ENCODE results near the gene CTNND1. TPM values are rescaled to one million over a fixed set of nuclear protein-coding genes. Genes with fewer than 3 reads are reported as not detected.

Gene CTNND1
- total and polyA plus RNA-seq, 2 experiments from 2014 or later = 39.1 to 136 TPM

DNA sequence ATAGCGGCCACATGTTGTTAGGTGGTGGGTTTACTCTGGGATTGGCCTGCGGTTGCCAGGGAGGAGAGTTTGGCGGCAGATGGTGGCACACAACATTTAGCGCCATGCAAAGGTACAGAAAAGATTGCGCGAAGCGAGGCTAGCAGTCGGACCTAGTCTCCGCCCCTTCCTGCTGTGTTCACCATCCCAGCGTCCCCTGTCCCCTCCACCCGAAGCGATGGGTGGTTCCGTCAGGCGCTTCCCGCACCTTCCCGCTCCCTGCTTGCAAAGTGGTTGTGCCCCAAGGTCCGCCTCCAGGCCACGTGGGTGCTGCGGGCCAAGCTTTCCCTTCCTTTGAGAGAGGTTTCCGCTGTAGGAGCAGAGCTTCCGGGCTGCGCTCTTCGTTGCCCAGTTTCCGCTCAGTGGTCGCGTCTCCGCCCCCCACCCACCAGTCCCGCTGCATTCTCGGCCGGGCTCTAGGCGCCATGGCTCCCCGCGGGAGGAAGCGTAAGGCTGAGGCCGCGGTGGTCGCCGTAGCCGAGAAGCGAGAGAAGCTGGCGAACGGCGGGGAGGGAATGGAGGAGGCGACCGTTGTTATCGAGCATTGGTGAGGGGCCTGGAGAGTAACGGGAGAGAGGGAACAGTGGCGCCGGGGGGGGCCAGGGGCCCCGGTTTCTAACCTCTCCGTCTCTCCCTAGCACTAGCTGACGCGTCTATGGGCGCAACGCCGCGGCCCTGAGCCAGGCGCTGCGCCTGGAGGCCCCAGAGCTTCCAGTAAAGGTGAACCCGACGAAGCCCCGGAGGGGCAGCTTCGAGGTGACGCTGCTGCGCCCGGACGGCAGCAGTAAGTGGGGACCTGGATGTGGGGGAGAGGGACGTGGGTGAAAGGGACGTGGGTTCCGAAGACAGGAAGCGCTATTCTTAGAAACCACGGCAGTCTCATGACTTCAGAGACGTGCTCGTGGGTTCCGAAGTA lies 20.2 kb upstream of the CTNND1 start, which contains the start of gene SELENOH (continued):
- no peak for TF ChIP-seq EZH2phosphoT487 (IDR thresholded peaks at IDR 0.05; ENCODE audit: unreplicated experiment)
- TF ChIP-seq, protein P1, sequence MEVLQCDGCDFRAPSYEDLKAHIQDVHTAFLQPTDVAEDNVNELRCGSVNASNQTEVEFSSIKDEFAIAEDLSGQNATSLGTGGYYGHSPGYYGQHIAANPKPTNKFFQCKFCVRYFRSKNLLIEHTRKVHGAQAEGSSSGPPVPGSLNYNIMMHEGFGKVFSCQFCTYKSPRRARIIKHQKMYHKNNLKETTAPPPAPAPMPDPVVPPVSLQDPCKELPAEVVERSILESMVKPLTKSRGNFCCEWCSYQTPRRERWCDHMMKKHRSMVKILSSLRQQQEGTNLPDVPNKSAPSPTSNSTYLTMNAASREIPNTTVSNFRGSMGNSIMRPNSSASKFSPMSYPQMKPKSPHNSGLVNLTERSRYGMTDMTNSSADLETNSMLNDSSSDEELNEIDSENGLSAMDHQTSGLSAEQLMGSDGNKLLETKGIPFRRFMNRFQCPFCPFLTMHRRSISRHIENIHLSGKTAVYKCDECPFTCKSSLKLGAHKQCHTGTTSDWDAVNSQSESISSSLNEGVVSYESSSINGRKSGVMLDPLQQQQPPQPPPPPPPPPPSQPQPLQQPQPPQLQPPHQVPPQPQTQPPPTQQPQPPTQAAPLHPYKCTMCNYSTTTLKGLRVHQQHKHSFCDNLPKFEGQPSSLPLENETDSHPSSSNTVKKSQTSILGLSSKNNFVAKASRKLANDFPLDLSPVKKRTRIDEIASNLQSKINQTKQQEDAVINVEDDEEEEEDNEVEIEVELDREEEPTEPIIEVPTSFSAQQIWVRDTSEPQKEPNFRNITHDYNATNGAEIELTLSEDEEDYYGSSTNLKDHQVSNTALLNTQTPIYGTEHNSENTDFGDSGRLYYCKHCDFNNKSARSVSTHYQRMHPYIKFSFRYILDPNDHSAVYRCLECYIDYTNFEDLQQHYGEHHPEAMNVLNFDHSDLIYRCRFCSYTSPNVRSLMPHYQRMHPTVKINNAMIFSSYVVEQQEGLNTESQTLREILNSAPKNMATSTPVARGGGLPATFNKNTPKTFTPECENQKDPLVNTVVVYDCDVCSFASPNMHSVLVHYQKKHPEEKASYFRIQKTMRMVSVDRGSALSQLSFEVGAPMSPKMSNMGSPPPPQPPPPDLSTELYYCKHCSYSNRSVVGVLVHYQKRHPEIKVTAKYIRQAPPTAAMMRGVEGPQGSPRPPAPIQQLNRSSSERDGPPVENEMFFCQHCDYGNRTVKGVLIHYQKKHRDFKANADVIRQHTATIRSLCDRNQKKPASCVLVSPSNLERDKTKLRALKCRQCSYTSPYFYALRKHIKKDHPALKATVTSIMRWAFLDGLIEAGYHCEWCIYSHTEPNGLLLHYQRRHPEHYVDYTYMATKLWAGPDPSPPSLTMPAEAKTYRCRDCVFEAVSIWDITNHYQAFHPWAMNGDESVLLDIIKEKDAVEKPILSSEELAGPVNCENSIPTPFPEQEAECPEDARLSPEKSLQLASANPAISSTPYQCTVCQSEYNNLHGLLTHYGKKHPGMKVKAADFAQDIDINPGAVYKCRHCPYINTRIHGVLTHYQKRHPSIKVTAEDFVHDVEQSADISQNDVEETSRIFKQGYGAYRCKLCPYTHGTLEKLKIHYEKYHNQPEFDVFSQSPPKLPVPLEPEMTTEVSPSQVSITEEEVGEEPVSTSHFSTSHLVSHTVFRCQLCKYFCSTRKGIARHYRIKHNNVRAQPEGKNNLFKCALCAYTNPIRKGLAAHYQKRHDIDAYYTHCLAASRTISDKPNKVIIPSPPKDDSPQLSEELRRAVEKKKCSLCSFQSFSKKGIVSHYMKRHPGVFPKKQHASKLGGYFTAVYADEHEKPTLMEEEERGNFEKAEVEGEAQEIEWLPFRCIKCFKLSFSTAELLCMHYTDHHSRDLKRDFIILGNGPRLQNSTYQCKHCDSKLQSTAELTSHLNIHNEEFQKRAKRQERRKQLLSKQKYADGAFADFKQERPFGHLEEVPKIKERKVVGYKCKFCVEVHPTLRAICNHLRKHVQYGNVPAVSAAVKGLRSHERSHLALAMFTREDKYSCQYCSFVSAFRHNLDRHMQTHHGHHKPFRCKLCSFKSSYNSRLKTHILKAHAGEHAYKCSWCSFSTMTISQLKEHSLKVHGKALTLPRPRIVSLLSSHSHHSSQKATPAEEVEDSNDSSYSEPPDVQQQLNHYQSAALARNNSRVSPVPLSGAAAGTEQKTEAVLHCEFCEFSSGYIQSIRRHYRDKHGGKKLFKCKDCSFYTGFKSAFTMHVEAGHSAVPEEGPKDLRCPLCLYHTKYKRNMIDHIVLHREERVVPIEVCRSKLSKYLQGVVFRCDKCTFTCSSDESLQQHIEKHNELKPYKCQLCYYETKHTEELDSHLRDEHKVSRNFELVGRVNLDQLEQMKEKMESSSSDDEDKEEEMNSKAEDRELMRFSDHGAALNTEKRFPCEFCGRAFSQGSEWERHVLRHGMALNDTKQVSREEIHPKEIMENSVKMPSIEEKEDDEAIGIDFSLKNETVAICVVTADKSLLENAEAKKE (CRISPR knock-in tag; IDR thresholded peaks at IDR 0.05) = no peak
- TF ChIP-seq NANOG (IDR thresholded peaks at IDR 0.05; ENCODE audit: borderline replicate concordance) = no peak
- TF ChIP-seq EZH2 (IDR thresholded peaks at IDR 0.05; ENCODE audit: low read depth, unreplicated experiment) = no peak

DNA sequence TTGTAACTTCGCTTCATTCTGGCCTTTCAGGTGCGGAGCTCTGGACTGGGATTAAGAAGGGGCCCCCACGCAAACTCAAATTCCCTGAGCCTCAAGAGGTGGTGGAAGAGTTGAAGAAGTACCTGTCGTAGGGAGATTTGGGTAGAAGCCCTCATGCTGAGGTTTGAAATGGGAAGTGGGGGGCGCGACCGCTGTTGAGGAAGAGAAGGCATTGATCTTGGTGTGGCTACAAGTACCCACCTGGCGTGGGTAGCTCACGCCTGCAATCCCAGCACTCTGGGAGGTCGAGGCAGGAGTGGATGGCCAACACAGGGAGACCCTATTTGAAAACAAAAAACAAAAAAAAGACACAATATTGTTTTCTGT lies 19.5 kb upstream of the CTNND1 start:
- Histone ChIP-seq H2AFZ (peak overlapping the region; percentile 28; the same call in 1 of the 2 replicates), H3K4me2 (peak overlapping the region; percentile 98), H3K36me3 (ENCODE audit: insufficient read depth) (peaks cover 27% of the 10 kb centered on the region), H4K20me1 (replicated peaks; ENCODE audit: insufficient read depth) (no peaks in the 10 kb centered on the region; the same call in 1 of the 2 replicates), H3K9me2 (ENCODE audit: insufficient read depth) (no peaks in the 10 kb centered on the region), H3K79me2 (replicated peaks; ENCODE audit: insufficient read depth) (peaks cover 21% of the 10 kb centered on the region), H3K27ac (ENCODE audit: low read depth) (peak overlapping the region; percentile 96), H3F3A (replicated peaks; ENCODE audit: low read depth) (peaks cover 37% of the 10 kb centered on the region), H3K4me1 (ENCODE audit: insufficient read depth) (peaks cover 9% of the 10 kb centered on the region), H3K4me3 (peak overlapping the region; percentile 99), H3K27me3 (ENCODE audit: insufficient read depth) (no peaks in the 10 kb centered on the region)
- H3K9me3 Mint-ChIP-seq = no peaks in the 10 kb centered on the region
- no peak for ATAC-seq
- H3K36me3 Mint-ChIP-seq (ENCODE audit: low read depth) = peaks cover 67% of the 10 kb centered on the region
- H3K4me1 Mint-ChIP-seq = peaks cover 15% of the 10 kb centered on the region
- no peak for DNase-seq (ENCODE audit: low spot score)
- peak overlapping the region; percentile 95 for H3K4me3 Mint-ChIP-seq
- peaks cover 19% of the 10 kb centered on the region for H3K27me3 Mint-ChIP-seq (ENCODE audit: insufficient read depth, low read depth, poor library complexity)
- peak overlapping the region; percentile 97 for H3K27ac Mint-ChIP-seq
- TF ChIP-seq, protein P2, sequence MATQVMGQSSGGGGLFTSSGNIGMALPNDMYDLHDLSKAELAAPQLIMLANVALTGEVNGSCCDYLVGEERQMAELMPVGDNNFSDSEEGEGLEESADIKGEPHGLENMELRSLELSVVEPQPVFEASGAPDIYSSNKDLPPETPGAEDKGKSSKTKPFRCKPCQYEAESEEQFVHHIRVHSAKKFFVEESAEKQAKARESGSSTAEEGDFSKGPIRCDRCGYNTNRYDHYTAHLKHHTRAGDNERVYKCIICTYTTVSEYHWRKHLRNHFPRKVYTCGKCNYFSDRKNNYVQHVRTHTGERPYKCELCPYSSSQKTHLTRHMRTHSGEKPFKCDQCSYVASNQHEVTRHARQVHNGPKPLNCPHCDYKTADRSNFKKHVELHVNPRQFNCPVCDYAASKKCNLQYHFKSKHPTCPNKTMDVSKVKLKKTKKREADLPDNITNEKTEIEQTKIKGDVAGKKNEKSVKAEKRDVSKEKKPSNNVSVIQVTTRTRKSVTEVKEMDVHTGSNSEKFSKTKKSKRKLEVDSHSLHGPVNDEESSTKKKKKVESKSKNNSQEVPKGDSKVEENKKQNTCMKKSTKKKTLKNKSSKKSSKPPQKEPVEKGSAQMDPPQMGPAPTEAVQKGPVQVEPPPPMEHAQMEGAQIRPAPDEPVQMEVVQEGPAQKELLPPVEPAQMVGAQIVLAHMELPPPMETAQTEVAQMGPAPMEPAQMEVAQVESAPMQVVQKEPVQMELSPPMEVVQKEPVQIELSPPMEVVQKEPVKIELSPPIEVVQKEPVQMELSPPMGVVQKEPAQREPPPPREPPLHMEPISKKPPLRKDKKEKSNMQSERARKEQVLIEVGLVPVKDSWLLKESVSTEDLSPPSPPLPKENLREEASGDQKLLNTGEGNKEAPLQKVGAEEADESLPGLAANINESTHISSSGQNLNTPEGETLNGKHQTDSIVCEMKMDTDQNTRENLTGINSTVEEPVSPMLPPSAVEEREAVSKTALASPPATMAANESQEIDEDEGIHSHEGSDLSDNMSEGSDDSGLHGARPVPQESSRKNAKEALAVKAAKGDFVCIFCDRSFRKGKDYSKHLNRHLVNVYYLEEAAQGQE (IDR thresholded peaks at IDR 0.05; ENCODE audit: unreplicated experiment) = no peak

All from GM23338 (cell line).